CD4-positive, alpha-beta memory T cell (primary cell): ENCODE data around the gene CELSR1. TPM values are rescaled to one million over a fixed set of nuclear protein-coding genes. Genes with fewer than 3 reads are reported as not detected.

Experiments
- CTCF ChIA-PET: fragments of 350-600 bp; sonication (Branson Sonifier 250); formaldehyde crosslinking; loops from one replicate; lab custom pipeline; 2021; ENCODE audit warnings: inconsistent platforms; ENCODE audit not compliant: partially characterized antibody; lab: Charles Lee
- POLR2A ChIA-PET: fragments of 350-600 bp; sonication (Branson Sonifier 250); formaldehyde crosslinking; loops from one replicate; lab custom pipeline; 2021; ENCODE audit not compliant: partially characterized antibody; lab: Charles Lee
- DNase-seq, 5 donors: peaks; one replicate each; pipeline versions ENCODE4 v3.0.0 to v3.0.0-alpha.2; 2020 to 2022; ENCODE audit warnings: mixed read lengths in 1 of 5
- H3K27ac ChIP-seq: one replicate; pipeline ENCODE4 v1.7.0; 2013; ENCODE audit warnings: low read depth, low read length
- H3K27me3 ChIP-seq: 2 replicates; pipeline ENCODE4 v1.7.0; 2013; ENCODE audit warnings: mild to moderate bottlenecking, low read length, moderate library complexity; ENCODE audit not compliant: insufficient read depth
- H3K36me3 ChIP-seq: 2 replicates; pipeline ENCODE4 v1.7.0; 2013; ENCODE audit warnings: mild to moderate bottlenecking, low read length, moderate library complexity; ENCODE audit not compliant: insufficient read depth
- H3K4me1 ChIP-seq: 2 replicates; pipeline ENCODE4 v1.7.0; 2013; ENCODE audit warnings: mild to moderate bottlenecking, low read length, moderate library complexity; ENCODE audit not compliant: insufficient read depth
- H3K4me3 ChIP-seq, 2 donors: one replicate each; pipeline ENCODE4 v1.7.0; 2013; ENCODE audit warnings: low read length in 2 of 2, mild to moderate bottlenecking in 1 of 2
- H3K9me3 ChIP-seq, 2 donors: one replicate each; pipeline ENCODE4 v1.7.0; 2013; ENCODE audit warnings: low read length in 2 of 2, control low read depth in 1 of 2; ENCODE audit not compliant: control insufficient read depth in 1 of 2
- H3K27ac Mint-ChIP-seq, 7 donors: one replicate each; pipeline ENCODE4 v1.8.0; 2020 to 2021; ENCODE audit warnings: mixed read lengths in 7 of 7, mild to moderate bottlenecking in 6 of 7, inconsistent platforms in 3 of 7, moderate library complexity in 3 of 7
- H3K27me3 Mint-ChIP-seq, 2 donors: one replicate each; pipeline ENCODE4 v1.8.0; 2020 to 2021; ENCODE audit warnings: mixed read lengths in 2 of 2
- H3K36me3 Mint-ChIP-seq, 2 donors: one replicate each; pipeline ENCODE4 v1.8.0; 2020 to 2021; ENCODE audit warnings: mixed read lengths in 2 of 2, inconsistent platforms in 1 of 2, mild to moderate bottlenecking in 1 of 2
- H3K4me1 Mint-ChIP-seq, 4 donors: one replicate each; pipeline ENCODE4 v1.8.0; 2020 to 2021; ENCODE audit warnings: mixed read lengths in 4 of 4, mild to moderate bottlenecking in 1 of 4
- H3K4me3 Mint-ChIP-seq, 8 donors: one replicate each; pipeline ENCODE4 v1.8.0; 2020 to 2021; ENCODE audit warnings: mixed read lengths in 8 of 8, mild to moderate bottlenecking in 7 of 8, moderate library complexity in 6 of 8, inconsistent platforms in 3 of 8
- H3K9me3 Mint-ChIP-seq, 8 donors: one replicate each; pipeline ENCODE4 v1.8.0; 2020 to 2021; ENCODE audit warnings: mixed read lengths in 8 of 8, mild to moderate bottlenecking in 5 of 8, inconsistent platforms in 3 of 8, moderate library complexity in 1 of 8
- intact Hi-C: fragments of 100-400 bp; cut with micrococcal nuclease; formaldehyde crosslinking; loops from one replicate; pipeline ENCODE4 v1.15.1; 2023
- polyA plus RNA-seq, 2 donors: library from polyadenylated mRNA; unstranded; fragments of 300-500 nt; fragmentation: Illumina TruSeq; gene quantifications; one replicate each; pipeline ENCODE4 v1.2.3, GENCODE V29; 2021
- total RNA-seq, 2 experiments: library from RNA; stranded (reverse); gene quantifications; one replicate each; pipeline ENCODE4 v1.2.3, GENCODE V29; 2021

Gene CELSR1
- total and polyA plus RNA-seq, 4 experiments from 2014 or later = 0.47 to 1.1 (median 0.81) TPM

DNA sequence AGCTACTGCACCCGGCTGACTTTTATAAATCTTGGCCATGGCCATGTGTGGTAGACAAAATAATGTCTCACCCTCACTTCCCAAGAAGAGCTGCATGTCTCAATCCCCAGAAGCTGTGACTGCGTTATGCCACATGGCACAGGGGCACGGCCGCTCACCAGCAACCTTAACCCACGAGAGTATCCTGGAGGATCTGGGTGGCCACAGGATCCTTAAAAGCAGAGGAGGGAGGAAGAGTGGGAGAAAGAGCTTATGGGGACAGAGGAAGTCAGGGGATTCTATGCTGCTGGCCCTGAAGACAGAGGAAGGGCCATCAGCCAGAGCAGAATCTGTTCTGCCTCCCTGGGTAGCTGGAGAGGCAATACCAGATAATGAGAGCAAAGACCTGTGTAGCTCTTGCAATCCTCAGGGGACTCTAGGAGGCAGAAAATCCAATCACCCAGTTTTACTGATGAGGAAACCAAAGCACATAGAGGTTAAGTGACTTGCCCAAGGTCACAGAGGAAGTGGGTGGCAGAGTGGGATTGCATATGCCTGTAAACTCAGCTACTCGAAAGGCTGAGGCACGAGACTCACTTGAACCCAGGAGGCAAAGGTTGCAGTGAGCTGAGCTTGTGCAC is 55.3 kb downstream of the CELSR1 start:
- no peak overlapping the region for H3K4me3 Mint-ChIP-seq

DNA sequence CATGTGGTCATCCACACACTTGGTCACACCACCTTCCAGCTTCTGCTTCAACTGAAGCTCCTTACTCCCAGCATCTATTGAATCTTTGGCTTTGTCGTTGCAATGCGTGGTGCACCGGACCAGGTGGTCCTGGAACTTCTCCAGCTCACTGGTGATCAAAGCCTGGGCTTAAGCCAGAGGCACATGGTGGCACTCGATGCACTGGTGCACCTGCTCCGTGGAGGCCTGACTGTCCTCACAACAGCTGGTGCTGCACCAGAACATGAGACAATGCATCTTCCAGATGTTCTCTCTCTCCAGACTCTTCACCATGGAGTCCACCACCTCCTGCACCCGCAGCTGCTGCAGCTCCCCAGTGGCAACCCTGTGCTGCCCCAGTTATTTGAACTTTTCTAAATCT is 56.0 kb downstream of the CELSR1 start:
- H3K9me3 ChIP-seq = no peaks in the 10 kb centered on the region
- ChIA-PET CTCF (no interaction called here), POLR2A (no interaction called here)
- Mint-ChIP-seq H3K4me3 (no peak overlapping the region), H3K27ac (no peak overlapping the region), H3K4me1 (peaks cover 3 to 18% (median 14%) of the 10 kb centered on the region in 4 donors), H3K36me3 (no peaks in the 10 kb centered on the region), H3K9me3 (peaks cover 0 to 5% (median 0%) of the 10 kb centered on the region in 8 donors), H3K27me3 (peaks cover 2 to 20% of the 10 kb centered on the region in 2 donors)
- no peak overlapping the region for H3K27ac ChIP-seq
- no peak for DNase-seq
- no peaks in the 10 kb centered on the region for H3K4me1 ChIP-seq
- intact Hi-C loops = no loop called here
- H3K27me3 ChIP-seq = no peaks in the 10 kb centered on the region
- no peaks in the 10 kb centered on the region for H3K36me3 ChIP-seq
- H3K4me3 ChIP-seq = no peak overlapping the region

More for the DNA sequence above, 55.3 kb downstream of the CELSR1 start:
- Histone ChIP-seq H3K4me3 (no peak overlapping the region), H3K4me1 (no peaks in the 10 kb centered on the region), H3K27me3 (no peaks in the 10 kb centered on the region), H3K27ac (no peak overlapping the region), H3K36me3 (no peaks in the 10 kb centered on the region), H3K9me3 (no peaks in the 10 kb centered on the region)
- ChIA-PET CTCF (interaction anchor here (0.9 kb wide), 1 partner anchor 115 kb away, joined by 3 read pairs; no protein-coding TSS in a partner anchor), POLR2A (no interaction called here)
- intact Hi-C loops = no loop called here
- H3K36me3 Mint-ChIP-seq = no peaks in the 10 kb centered on the region
- no peak for DNase-seq
- H3K27ac Mint-ChIP-seq = no peak overlapping the region
- peaks cover 2 to 16% of the 10 kb centered on the region in 2 donors for H3K27me3 Mint-ChIP-seq
- peaks cover 3 to 18% (median 12%) of the 10 kb centered on the region in 4 donors for H3K4me1 Mint-ChIP-seq
- peaks cover 0 to 5% (median 0%) of the 10 kb centered on the region in 8 donors for H3K9me3 Mint-ChIP-seq

DNA sequence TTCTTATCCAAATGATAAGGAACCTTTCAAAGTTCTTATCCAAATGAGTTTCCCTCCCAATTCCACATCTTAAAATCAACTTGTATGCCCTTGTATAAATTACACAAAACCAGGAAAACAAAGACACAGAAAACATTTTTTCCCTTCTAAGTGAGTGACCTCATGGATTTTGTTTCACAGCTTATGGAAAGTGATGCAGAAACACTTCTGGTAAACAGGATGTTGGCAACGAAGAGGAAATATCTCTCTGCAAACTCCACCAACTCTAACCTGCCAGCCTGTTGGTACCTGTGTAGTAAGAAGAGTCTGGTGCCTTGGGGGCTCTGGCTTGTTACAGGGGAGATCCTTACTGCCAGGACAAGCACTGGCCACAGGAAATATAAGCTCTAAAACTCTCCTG is 57.0 kb downstream of the CELSR1 start:
- peak overlapping the region in 1 of 8 donors; percentile 10 for H3K4me3 Mint-ChIP-seq
- Histone ChIP-seq H3K9me3 (no peaks in the 10 kb centered on the region), H3K36me3 (no peaks in the 10 kb centered on the region), H3K27me3 (no peaks in the 10 kb centered on the region), H3K27ac (no peak overlapping the region), H3K4me1 (no peaks in the 10 kb centered on the region), H3K4me3 (no peak overlapping the region)
- ChIA-PET POLR2A (no interaction called here), CTCF (no interaction called here)
- H3K27ac Mint-ChIP-seq = no peak overlapping the region
- intact Hi-C loops = no loop called here
- no peak for DNase-seq
- no peaks in the 10 kb centered on the region for H3K36me3 Mint-ChIP-seq
- peaks cover 0 to 5% (median 0%) of the 10 kb centered on the region in 8 donors for H3K9me3 Mint-ChIP-seq
- H3K4me1 Mint-ChIP-seq = peaks cover 3 to 22% (median 15%) of the 10 kb centered on the region in 4 donors
- peaks cover 2 to 25% of the 10 kb centered on the region in 2 donors for H3K27me3 Mint-ChIP-seq

DNA sequence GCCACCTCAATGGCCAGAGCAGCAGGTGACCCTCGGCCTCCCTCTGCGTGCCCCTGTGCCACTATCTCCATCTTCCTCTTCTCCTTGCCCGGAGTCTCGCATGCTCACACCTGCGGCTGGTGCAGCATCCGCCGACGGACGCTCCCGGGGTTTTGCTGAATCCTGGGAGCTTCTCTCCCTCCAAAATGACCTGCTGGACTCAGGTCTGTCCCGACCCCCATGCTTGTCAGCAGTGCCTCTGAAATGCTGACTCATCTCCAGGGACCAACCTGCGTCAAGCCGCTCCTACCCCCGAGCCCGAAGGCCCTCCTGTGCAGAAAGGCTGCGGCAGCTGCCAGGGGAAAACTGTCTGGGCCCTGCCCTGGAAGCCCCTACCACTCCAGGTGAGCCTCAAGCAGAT is 58.4 kb downstream of the CELSR1 start:
- peaks cover 0 to 9% (median 0%) of the 10 kb centered on the region in 8 donors for H3K9me3 Mint-ChIP-seq
- H3K36me3 Mint-ChIP-seq = no peaks in the 10 kb centered on the region
- ChIA-PET CTCF (no interaction called here), POLR2A (no interaction called here)
- H3K4me1 Mint-ChIP-seq = peaks cover 3 to 22% (median 15%) of the 10 kb centered on the region in 4 donors
- DNase-seq = no peak
- Histone ChIP-seq H3K27ac (no peak overlapping the region), H3K9me3 (no peaks in the 10 kb centered on the region), H3K4me3 (no peak overlapping the region), H3K4me1 (no peaks in the 10 kb centered on the region), H3K27me3 (no peaks in the 10 kb centered on the region), H3K36me3 (no peaks in the 10 kb centered on the region)
- intact Hi-C loops = no loop called here
- H3K27ac Mint-ChIP-seq = peak overlapping the region in 1 of 7 donors; percentile 78
- no peak overlapping the region for H3K4me3 Mint-ChIP-seq
- H3K27me3 Mint-ChIP-seq = peaks cover 7 to 27% of the 10 kb centered on the region in 2 donors

DNA sequence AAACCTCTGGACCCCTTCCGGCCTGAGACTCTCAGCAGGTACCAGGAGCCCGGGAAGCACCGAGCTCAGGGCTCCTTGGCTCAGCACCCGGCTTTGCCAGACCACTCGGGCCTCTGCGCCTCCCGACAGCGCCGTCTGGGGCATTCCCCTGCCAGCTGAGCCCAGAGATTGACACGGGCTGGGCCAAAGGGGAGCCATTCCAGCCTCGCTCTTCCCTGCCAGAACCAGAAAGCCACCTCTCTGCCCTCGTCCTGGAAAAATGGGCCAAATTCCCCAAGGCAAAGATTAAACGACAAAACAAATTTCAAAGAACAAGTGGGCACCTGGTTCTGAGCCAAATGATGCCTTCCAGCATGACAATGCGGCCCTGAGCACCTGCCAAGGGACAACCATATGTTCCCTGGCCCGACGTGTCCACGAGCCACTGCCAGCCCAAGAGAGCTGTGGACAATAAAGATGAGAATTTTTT is 59.3 kb downstream of the CELSR1 start:
- no peak overlapping the region for H3K27ac Mint-ChIP-seq
- no peak for DNase-seq
- CTCF ChIA-PET = no interaction called here

DNA sequence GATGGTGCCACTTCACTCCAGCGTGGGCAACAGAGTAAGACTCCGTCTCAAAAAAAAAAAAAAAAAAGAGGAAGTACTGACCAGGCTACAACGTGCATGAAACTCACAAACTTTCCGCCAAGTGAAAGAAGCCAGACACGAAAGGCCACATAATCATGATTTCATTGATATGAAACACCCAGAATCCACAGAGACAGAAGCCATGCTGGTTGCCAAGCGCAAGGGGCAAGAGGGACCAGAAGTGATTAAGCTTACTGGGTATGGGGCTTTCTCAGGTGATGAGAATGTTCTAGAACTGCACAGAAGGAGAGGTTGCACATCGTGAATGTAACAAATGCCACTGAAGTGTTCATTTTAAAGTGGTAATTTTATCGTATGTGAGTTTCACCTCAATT is 60.9 kb downstream of the CELSR1 start:
- intact Hi-C loops = no loop called here
- CTCF ChIA-PET = no interaction called here
- POLR2A ChIA-PET = no interaction called here

More for the DNA sequence above, 59.3 kb downstream of the CELSR1 start:
- POLR2A ChIA-PET = no interaction called here
- Histone ChIP-seq H3K27me3 (no peaks in the 10 kb centered on the region), H3K4me1 (no peaks in the 10 kb centered on the region), H3K4me3 (no peak overlapping the region), H3K9me3 (no peaks in the 10 kb centered on the region), H3K27ac (no peak overlapping the region), H3K36me3 (no peaks in the 10 kb centered on the region)
- H3K4me1 Mint-ChIP-seq = peaks cover 3 to 22% (median 11%) of the 10 kb centered on the region in 4 donors
- no peaks in the 10 kb centered on the region for H3K36me3 Mint-ChIP-seq
- intact Hi-C loops = no loop called here
- H3K4me3 Mint-ChIP-seq = no peak overlapping the region
- peaks cover 0 to 9% (median 0%) of the 10 kb centered on the region in 8 donors for H3K9me3 Mint-ChIP-seq
- H3K27me3 Mint-ChIP-seq = peaks cover 7 to 24% of the 10 kb centered on the region in 2 donors

DNA sequence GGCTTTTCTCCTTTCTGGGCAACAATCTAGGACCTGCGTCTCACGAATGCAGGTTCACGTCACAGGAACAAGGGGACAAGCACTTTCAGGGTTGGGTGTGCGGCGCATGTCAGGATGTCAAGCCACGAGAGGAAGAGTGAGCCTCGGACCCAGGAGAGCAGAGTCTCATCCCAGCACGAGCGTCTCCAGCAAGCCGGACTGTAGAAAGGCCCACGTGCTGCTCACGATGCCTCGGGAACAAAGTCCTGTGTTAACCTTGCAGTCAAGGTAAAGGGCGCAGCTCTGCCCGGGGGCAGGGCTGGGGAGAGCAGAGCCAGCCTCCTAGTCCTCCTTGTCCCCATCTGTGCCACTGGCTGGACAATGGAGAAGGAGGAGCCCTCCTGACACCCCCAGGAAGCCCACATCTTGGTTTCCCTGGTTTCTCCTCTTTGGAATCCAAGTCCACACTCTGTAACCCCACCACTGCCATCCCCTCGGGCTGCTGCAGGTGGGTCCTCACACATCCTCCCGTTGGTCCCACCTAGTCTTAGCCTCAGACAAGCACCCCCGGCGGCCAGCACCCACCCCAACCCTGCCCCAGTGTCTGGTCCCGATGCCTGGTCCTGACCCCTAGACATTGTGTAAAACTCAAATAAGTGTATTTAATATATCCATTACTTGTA is 63.4 kb downstream of the CELSR1 start:
- H3K27me3 ChIP-seq = no peaks in the 10 kb centered on the region
- Mint-ChIP-seq H3K27me3 (peaks cover 5 to 11% of the 10 kb centered on the region in 2 donors), H3K36me3 (no peaks in the 10 kb centered on the region), H3K9me3 (peaks cover 0 to 8% (median 0%) of the 10 kb centered on the region in 8 donors), H3K27ac (no peak overlapping the region), H3K4me3 (no peak overlapping the region), H3K4me1 (peaks cover 0 to 4% (median 2%) of the 10 kb centered on the region in 4 donors)
- ChIA-PET CTCF (no interaction called here), POLR2A (no interaction called here)
- intact Hi-C loops = no loop called here
- DNase-seq = no peak
- no peaks in the 10 kb centered on the region for H3K9me3 ChIP-seq
- H3K4me1 ChIP-seq = no peaks in the 10 kb centered on the region
- no peak overlapping the region for H3K27ac ChIP-seq
- no peak overlapping the region for H3K4me3 ChIP-seq
- H3K36me3 ChIP-seq = no peaks in the 10 kb centered on the region

More for the DNA sequence above, 60.9 kb downstream of the CELSR1 start:
- H3K27ac Mint-ChIP-seq = no peak overlapping the region
- no peak for DNase-seq
- H3K27ac ChIP-seq = no peak overlapping the region
- H3K4me1 ChIP-seq = no peaks in the 10 kb centered on the region
- H3K27me3 Mint-ChIP-seq = peaks cover 7 to 17% of the 10 kb centered on the region in 2 donors
- no peaks in the 10 kb centered on the region for H3K27me3 ChIP-seq
- no peak overlapping the region for H3K4me3 ChIP-seq
- H3K9me3 ChIP-seq = no peaks in the 10 kb centered on the region
- H3K4me1 Mint-ChIP-seq = peaks cover 1 to 14% (median 6%) of the 10 kb centered on the region in 4 donors
- no peak overlapping the region for H3K4me3 Mint-ChIP-seq
- H3K36me3 ChIP-seq = no peaks in the 10 kb centered on the region
- peaks cover 0 to 8% (median 0%) of the 10 kb centered on the region in 8 donors for H3K9me3 Mint-ChIP-seq
- no peaks in the 10 kb centered on the region for H3K36me3 Mint-ChIP-seq
